Astrocyte of the spinal cord (primary cell): ENCODE measurements around the gene FH.

Experiments used
- DNase-seq: peaks from one replicate; pipeline ENCODE4 v3.0.0; 2011; ENCODE audit warnings: low read depth, low spot score
- H3K4me3 ChIP-seq: 2 replicates; pipeline ENCODE4 v1.5.1; 2011; ENCODE audit warnings: low read depth, mild to moderate bottlenecking, low read length, moderate library complexity
- CTCF ChIP-seq: IDR thresholded peaks from 2 replicates; pipeline ENCODE4 v1.5.1; 2012; ENCODE audit warnings: low read depth, mild to moderate bottlenecking, low read length, inconsistent platforms
- in situ Hi-C: cut with HindIII; loops from 2 replicates; pipeline ENCODE4 v1.10.0; 2017; ENCODE audit warnings: low sequenced_read_pairs

Gene FH

GRCh38 chr1:241553886-241554592 is 34.5 kb upstream of the FH start:
- no peak for DNase-seq
- no peak overlapping the region for H3K4me3 ChIP-seq
- in situ Hi-C loops = no loop called here
- no peak for TF ChIP-seq CTCF

GRCh38 chr1:241551759-241552638 is 32.4 kb upstream of the FH start:
- in situ Hi-C loops = no loop called here
- TF ChIP-seq CTCF = no peak
- no peak for DNase-seq
- no peak overlapping the region for H3K4me3 ChIP-seq

GRCh38 chr1:241550318-241550717 is 30.8 kb upstream of the FH start:
- no peak for TF ChIP-seq CTCF
- no peak for DNase-seq
- H3K4me3 ChIP-seq = no peak overlapping the region
- in situ Hi-C loops = no loop called here

GRCh38 chr1:241548008-241548407 is 28.5 kb upstream of the FH start:
- in situ Hi-C loops = no loop called here
- DNase-seq = no peak
- no peak overlapping the region for H3K4me3 ChIP-seq
- no peak for TF ChIP-seq CTCF

- DNase-seq = no peak
- no peak overlapping the region for H3K4me3 ChIP-seq
- no peak for TF ChIP-seq CTCF
- in situ Hi-C loops = no loop called here
Observed at GRCh38 chr1:241542199-241542907, 22.8 kb upstream of the FH start.

- no peak for DNase-seq
- in situ Hi-C loops = no loop called here
- no peak overlapping the region for H3K4me3 ChIP-seq
- no peak for TF ChIP-seq CTCF
Observed at GRCh38 chr1:241536969-241537368, 17.4 kb upstream of the FH start.
